ENCODE data around the gene MGAT5B. TPM values are rescaled to one million over a fixed set of nuclear protein-coding genes. Genes with fewer than 3 reads are reported as not detected.

MGAT5B gene
- total and polyA plus RNA-seq, 10 donors: 0.02 to 2.0 (median 0.75) TPM

GRCh38 chr17:76881966-76882365 is 13.8 kb downstream of the MGAT5B start:
- peak; percentile 66 for DNase-seq
- intact Hi-C loops (cut with DNase I; ENCODE audit: low total_unique reads): no loop called here
- Histone ChIP-seq H3K27ac (no peak overlapping the region), H3K4me3 (no peak overlapping the region), H3K9me3 (no peaks in the 10 kb centered on the region), H3K27me3 (replicated peaks in 1 of 7) (peaks cover 0 to 33% (median 0%) of the 10 kb centered on the region in 7 donors), H3K4me1 (peaks cover 0 to 9% (median 0%) of the 10 kb centered on the region in 6 donors), H3K36me3 (no peaks in the 10 kb centered on the region)
- TF ChIP-seq CTCF (IDR thresholded peaks at IDR 0.05 in 8 of 11, conservative IDR thresholded peaks at IDR 0.05 in 3 of 11) (no peak), POLR2AphosphoS5 (IDR thresholded peaks at IDR 0.05) (no peak), POLR2A (IDR thresholded peaks at IDR 0.05) (no peak)
- WGBS, 5 donors: 73 to 96% (median 91%) methylated on average over 8 to 20 of the region's 20 CpGs

GRCh38 chr17:76883744-76884525 is 15.7 kb downstream of the MGAT5B start:
- WGBS, 5 donors: 85 to 93% (median 89%) methylated on average over 10 of the region's 10 CpGs
- TF ChIP-seq CTCF (IDR thresholded peaks at IDR 0.05 in 8 of 11, conservative IDR thresholded peaks at IDR 0.05 in 3 of 11): no peak
- no peak for TF ChIP-seq POLR2A (IDR thresholded peaks at IDR 0.05)
- no peak for TF ChIP-seq POLR2AphosphoS5 (IDR thresholded peaks at IDR 0.05)
- peaks cover 0 to 9% (median 0%) of the 10 kb centered on the region in 6 donors for H3K4me1 ChIP-seq
- H3K4me3 ChIP-seq: no peak overlapping the region
- intact Hi-C loops (cut with DNase I; ENCODE audit: low total_unique reads): no loop called here
- H3K36me3 ChIP-seq: no peaks in the 10 kb centered on the region
- no peaks in the 10 kb centered on the region for H3K9me3 ChIP-seq
- DNase-seq: peak; percentile 36
- peaks cover 0 to 27% (median 0%) of the 10 kb centered on the region in 7 donors for H3K27me3 ChIP-seq (replicated peaks in 1 of 7)
- no peak overlapping the region for H3K27ac ChIP-seq

GRCh38 chr17:76884995-76885893 is 17.0 kb downstream of the MGAT5B start:
- WGBS, 5 donors: 46 to 65% (median 61%) methylated on average over 15 to 16 of the region's 16 CpGs
- Histone ChIP-seq H3K4me1 (peaks cover 0 to 9% (median 0%) of the 10 kb centered on the region in 6 donors), H3K4me3 (no peak overlapping the region), H3K36me3 (no peaks in the 10 kb centered on the region), H3K27ac (no peak overlapping the region), H3K27me3 (replicated peaks in 1 of 7) (peaks cover 0 to 14% (median 0%) of the 10 kb centered on the region in 7 donors), H3K9me3 (no peaks in the 10 kb centered on the region)
- intact Hi-C loops (cut with DNase I; ENCODE audit: low total_unique reads): no loop called here
- DNase-seq: no peak
- no peak for TF ChIP-seq CTCF (IDR thresholded peaks at IDR 0.05 in 8 of 11, conservative IDR thresholded peaks at IDR 0.05 in 3 of 11)
- no peak for TF ChIP-seq POLR2AphosphoS5 (IDR thresholded peaks at IDR 0.05)
- no peak for TF ChIP-seq POLR2A (IDR thresholded peaks at IDR 0.05)
